SK-N-SH (cell line): Measurements from ENCODE around the gene AHNAK2. TPM values are rescaled to one million over a fixed set of nuclear protein-coding genes. Genes with fewer than 3 reads are reported as not detected.
A peak's percentile ranks its signal among the peaks of the same experiment; 100 is the strongest.

ENCODE experiments used
- CTCF ChIA-PET: fragments of 300-600, 350-600 bp; formaldehyde crosslinking; extraction: SDS; loops from one replicate; lab custom pipeline; 2021; lab: Yijun Ruan, JAX
- POLR2A ChIA-PET: fragments of 350-600 bp; sonication (Branson Sonifier 250); formaldehyde crosslinking; extraction: SDS; loops from one replicate; lab custom pipeline; 2020; ENCODE audit warnings: antibody characterized with exemption, inconsistent platforms; lab: Yijun Ruan, JAX
- DNase-seq: peaks from one replicate; pipeline ENCODE4 v3.0.0; 2012
- H2AFZ ChIP-seq: fragments of 200-600 bp; sonication (generic); 2 replicates; pipeline ENCODE4 v1.8.1; 2016; ENCODE audit warnings: antibody characterized with exemption, mild to moderate bottlenecking, low read depth
- H3F3A ChIP-seq: fragments of 200-600 bp; sonication (generic); replicated peaks from 2 replicates; pipeline ENCODE3; 2016; ENCODE audit warnings: antibody characterized with exemption, mild to moderate bottlenecking; ENCODE audit not compliant: insufficient read depth
- H3K27ac ChIP-seq, 2 experiments: fragments of 200-500 bp in 1 of 2; fragments of 200-600 bp in 1 of 2; sonication (Bioruptor generic) in 1 of 2; sonication (generic), shearing (Covaris generic) in 1 of 2; 2 replicates each; pipeline versions ENCODE4 v1.5.1 to v1.6.1; 2014 to 2016; ENCODE audit warnings: low read depth in 2 of 2, inconsistent platforms in 1 of 2, low read length in 1 of 2, mild to moderate bottlenecking in 1 of 2, mixed read lengths in 1 of 2
- H3K27me3 ChIP-seq: fragments of 200-600 bp; sonication (generic), shearing (Covaris generic); 2 replicates; pipeline ENCODE4 v1.6.1; 2016; ENCODE audit warnings: mixed run types; ENCODE audit not compliant: insufficient read depth
- H3K36me3 ChIP-seq, 2 experiments: fragments of 200-500 bp in 1 of 2; fragments of 200-600 bp in 1 of 2; sonication (Bioruptor generic) in 1 of 2; sonication (generic) in 1 of 2; replicated peaks in 1 of 2; 2 replicates each; pipeline versions ENCODE3 to v1.5.1; 2014 to 2016; ENCODE audit warnings: low read length in 1 of 2, mild to moderate bottlenecking in 1 of 2; ENCODE audit not compliant: insufficient read depth in 2 of 2, control insufficient read depth in 1 of 2
- H3K4me1 ChIP-seq, 2 experiments: fragments of 200-500 bp in 1 of 2; fragments of 200-600 bp in 1 of 2; sonication (Bioruptor generic) in 1 of 2; sonication (generic), shearing (Covaris generic) in 1 of 2; 2 replicates each; pipeline versions ENCODE4 v1.5.1 to v1.6.1; 2014 to 2016; ENCODE audit warnings: low read depth in 1 of 2, low read length in 1 of 2, mixed run types in 1 of 2; ENCODE audit not compliant: insufficient read depth in 2 of 2, control insufficient read depth in 1 of 2
- H3K4me2 ChIP-seq: fragments of 200-600 bp; sonication (generic), shearing (Covaris generic); 2 replicates; pipeline ENCODE4 v1.6.1; 2017; ENCODE audit warnings: mixed run types
- H3K4me3 ChIP-seq, 2 experiments: fragments of 200-500 bp in 1 of 2; fragments of 200-600 bp in 1 of 2; sonication (Bioruptor generic) in 1 of 2; sonication (generic), shearing (Covaris generic) in 1 of 2; 2 replicates each; pipeline versions ENCODE4 v1.5.1 to v1.8.1; 2014 to 2016; ENCODE audit warnings: low read depth in 2 of 2, inconsistent platforms in 1 of 2, low read length in 1 of 2, mild to moderate bottlenecking in 1 of 2, mixed read lengths in 1 of 2, moderate library complexity in 1 of 2
- H3K79me2 ChIP-seq: fragments of 200-600 bp; sonication (generic); 2 replicates; pipeline ENCODE4 v1.8.1; 2017; ENCODE audit warnings: mild to moderate bottlenecking; ENCODE audit not compliant: insufficient read depth
- H3K9ac ChIP-seq: fragments of 200-600 bp; sonication (generic); 2 replicates; pipeline ENCODE4 v1.6.1; 2017; ENCODE audit warnings: mixed run types
- H3K9me2 ChIP-seq: fragments of 200-600 bp; sonication (generic); 2 replicates; pipeline ENCODE4 v1.6.1; 2017; ENCODE audit warnings: mixed run types
- H3K9me3 ChIP-seq: fragments of 200-600 bp; sonication (generic); 2 replicates; pipeline ENCODE4 v1.6.1; 2017; ENCODE audit warnings: mixed run types, mild to moderate bottlenecking, moderate library complexity
- H4K20me1 ChIP-seq: fragments of 200-600 bp; sonication (generic); 2 replicates; pipeline ENCODE4 v1.6.1; 2017; ENCODE audit warnings: mild to moderate bottlenecking, mixed run types; ENCODE audit not compliant: insufficient read depth
- ELF1 ChIP-seq: IDR thresholded peaks from 2 replicates; pipeline ENCODE4 v1.4.0; 2012
- EP300 ChIP-seq, 2 experiments: IDR thresholded peaks; 2 replicates each; pipeline versions ENCODE4 v1.4.0 to v1.6.1; 2012; ENCODE audit warnings: borderline replicate concordance in 1 of 2, low read depth in 1 of 2, low read length in 1 of 2
- FOSL2 ChIP-seq: IDR thresholded peaks from 2 replicates; pipeline ENCODE4 v1.4.0; 2012; ENCODE audit warnings: low read depth, mild to moderate bottlenecking, moderate library complexity, borderline replicate concordance
- FOXJ3 ChIP-seq: sonication (generic); formaldehyde crosslinking; IDR thresholded peaks from 2 replicates; pipeline ENCODE4 v1.5.1; 2020; ENCODE audit warnings: mild to moderate bottlenecking, missing genetic modification reagents
- IRF3 ChIP-seq: fragments of 150-350 bp; IDR thresholded peaks from 2 replicates; pipeline ENCODE4 v1.6.1; 2016; ENCODE audit warnings: mild to moderate bottlenecking, low read depth, low read length
- MXI1 ChIP-seq: IDR thresholded peaks from 2 replicates; pipeline ENCODE4 v1.6.1; 2012; ENCODE audit warnings: mild to moderate bottlenecking, low read depth, low read length, improper control_type of control experiment
- NRF1 ChIP-seq: IDR thresholded peaks from 2 replicates; pipeline ENCODE4 v1.6.1; 2012; ENCODE audit warnings: low read depth, mild to moderate bottlenecking, low read length
- POLR2AphosphoS5 ChIP-seq: IDR thresholded peaks from 2 replicates; pipeline ENCODE4 v1.6.1; 2012; ENCODE audit warnings: low read depth, low read length
- RAD21 ChIP-seq: IDR thresholded peaks from 2 replicates; pipeline ENCODE4 v1.6.1; 2012; ENCODE audit warnings: mild to moderate bottlenecking, low read length
- RCOR1 ChIP-seq: fragments of 150-350 bp; IDR thresholded peaks from 2 replicates; pipeline ENCODE4 v1.6.1; 2017; ENCODE audit warnings: antibody characterized with exemption, low read length
- RFX5 ChIP-seq: IDR thresholded peaks from 2 replicates; pipeline ENCODE4 v1.6.1; 2012; ENCODE audit warnings: mild to moderate bottlenecking, improper control_type of control experiment, low read length
- RXRA ChIP-seq: IDR thresholded peaks from 2 replicates; pipeline ENCODE4 v1.4.0; 2012; ENCODE audit warnings: low read depth, mild to moderate bottlenecking, borderline replicate concordance
- SIN3A ChIP-seq: IDR thresholded peaks from 2 replicates; pipeline ENCODE4 v1.6.1; 2012; ENCODE audit warnings: low read depth, mild to moderate bottlenecking, low read length, moderate library complexity, borderline replicate concordance
- TAF1 ChIP-seq: IDR thresholded peaks from 2 replicates; pipeline ENCODE4 v1.6.1; 2012; ENCODE audit warnings: low read depth, mild to moderate bottlenecking, low read length, moderate library complexity, borderline replicate concordance
- TEAD4 ChIP-seq: IDR thresholded peaks from 2 replicates; pipeline ENCODE4 v1.4.0; 2012; ENCODE audit warnings: mild to moderate bottlenecking, borderline replicate concordance; ENCODE audit not compliant: insufficient read depth
- ZBTB33 ChIP-seq: IDR thresholded peaks from 2 replicates; pipeline ENCODE4 v1.4.0; 2012; ENCODE audit warnings: low read depth, borderline replicate concordance
- WGBS: methylation state at CpG from one replicate; pipeline ENCODE4 v1.1.6; 2017; ENCODE audit warnings: low lambda C conversion rate; 5-methylcytosine and 5-hydroxymethylcytosine counted together
- polyA plus RNA-seq, 3 experiments: library from polyadenylated mRNA; depleted of rRNA; stranded (reverse); fragments of >200 nt; gene quantifications; 2 replicates each; pipeline ENCODE4 v1.2.3, GENCODE V29; 2012

The AHNAK2 gene
- polyA plus RNA-seq, 1 of the 3 experiments (the other 2 are of a cell fraction), result 33.5 TPM

DNA sequence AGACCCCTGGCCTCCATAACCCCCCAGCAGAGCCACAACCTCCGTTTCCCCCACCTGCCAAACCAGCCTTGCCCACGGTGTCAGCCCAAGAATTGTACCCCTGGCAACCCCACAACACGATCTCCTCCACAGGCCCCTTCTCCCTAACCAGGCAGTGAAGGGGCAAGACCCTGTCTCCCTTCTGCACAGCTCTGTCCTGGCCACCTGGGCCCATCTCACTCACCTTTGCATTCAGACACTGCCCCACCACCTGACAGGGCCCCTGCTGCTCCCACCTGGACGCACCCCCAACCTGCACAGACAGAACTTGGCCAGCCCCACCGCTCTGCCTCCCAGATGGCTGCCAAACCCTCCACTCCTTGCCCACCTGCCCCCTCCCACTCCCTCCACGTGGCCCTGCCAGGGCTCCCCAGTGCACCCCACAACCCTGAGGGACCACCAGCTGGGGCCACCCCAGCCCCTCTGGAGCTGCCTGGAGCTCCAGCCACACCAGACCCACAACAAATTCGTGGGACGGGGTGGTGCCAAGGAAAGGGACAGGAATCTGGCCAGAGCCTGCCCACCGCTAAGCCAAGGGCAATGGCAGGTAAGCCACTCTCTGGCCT, 11.8 kb downstream of the AHNAK2 start:
- POLR2A ChIA-PET, result no interaction called here
- no peak overlapping the region for H3K4me3 ChIP-seq
- WGBS, result 87% methylated on average over 9 of the region's 9 CpGs
- H3K9ac ChIP-seq, result no peak overlapping the region
- no peak overlapping the region for H2AFZ ChIP-seq
- no peaks in the 10 kb centered on the region for H3K27me3 ChIP-seq
- no peaks in the 10 kb centered on the region for H3K9me3 ChIP-seq
- H3K9me2 ChIP-seq, result no peaks in the 10 kb centered on the region
- 0 out of 2 replicates have a peak, but pooled peaks cover 5% of the 10 kb centered on the region for H4K20me1 ChIP-seq
- no peak for TF ChIP-seq RFX5
- TF ChIP-seq, all 33 proteins: peak for 0
- Histone ChIP-seq H3K4me2 (no peak overlapping the region), H3K36me3 (peaks cover 0 to 13% of the 10 kb centered on the region in 2 experiments), H3F3A (peaks cover 5% of the 10 kb centered on the region), H3K27ac (no peak overlapping the region), H3K4me1 (peaks cover 17 to 20% of the 10 kb centered on the region in 2 experiments; a peak in 2 of 4 replicates), H3K79me2 (peaks cover 89% of the 10 kb centered on the region; the same call in 1 of the 2 replicates)
- no peak for DNase-seq
- CTCF ChIA-PET, result interaction anchor here (0.8 to 11.2 kb wide), 5 partner anchors 10 to 78 kb away, joined by 3 to 284 read pairs (median 5); no protein-coding TSS in a partner anchor

- peaks cover 5% of the 10 kb centered on the region for H3F3A ChIP-seq
- no peak for DNase-seq
- H3K4me2 ChIP-seq, result no peak overlapping the region
- no peak overlapping the region for H3K27ac ChIP-seq
- TF ChIP-seq TEAD4, result no peak
- no peak for TF ChIP-seq RXRA
- TF ChIP-seq RAD21, result no peak
- TF ChIP-seq SIN3A, result no peak
- no peak for TF ChIP-seq ZBTB33
- no peak overlapping the region for H3K9ac ChIP-seq
- H4K20me1 ChIP-seq, result 0 out of 2 replicates have a peak, but pooled peaks cover 5% of the 10 kb centered on the region
- no peaks in the 10 kb centered on the region for H3K9me2 ChIP-seq
- H3K9me3 ChIP-seq, result no peaks in the 10 kb centered on the region
- H3K4me1 ChIP-seq, result peaks cover 13 to 17% of the 10 kb centered on the region in 2 experiments; a peak in 2 of 4 replicates
- H3K79me2 ChIP-seq, result peaks cover 87% of the 10 kb centered on the region
- no peak overlapping the region for H3K4me3 ChIP-seq
- ChIA-PET CTCF (interaction anchor here (0.8 to 4.8 kb wide), 3 partner anchors 10 to 80 kb away, joined by 3 to 26 read pairs (median 15); no protein-coding TSS in a partner anchor), POLR2A (no interaction called here)
- 80% methylated on average over 9 of the region's 13 CpGs for WGBS
- H3K27me3 ChIP-seq, result no peaks in the 10 kb centered on the region
- H3K36me3 ChIP-seq, result peaks cover 0 to 15% of the 10 kb centered on the region in 2 experiments
- no peak overlapping the region for H2AFZ ChIP-seq
Measured at GRCh38 chr14:104965561-104966231, 12.5 kb downstream of the AHNAK2 start.

- no peaks in the 10 kb centered on the region for H3K27me3 ChIP-seq
- H3K9ac ChIP-seq, result no peak overlapping the region
- peak; percentile 11 for DNase-seq
- no peak overlapping the region for H2AFZ ChIP-seq
- no peak overlapping the region for H3K4me3 ChIP-seq
- H4K20me1 ChIP-seq, result 0 out of 2 replicates have a peak, but pooled peaks cover 10% of the 10 kb centered on the region
- CTCF ChIA-PET, result interaction anchor here (2.1 to 4.8 kb wide), 3 partner anchors 11 to 81 kb away, joined by 7 to 26 read pairs (median 17); no protein-coding TSS in a partner anchor
- no peaks in the 10 kb centered on the region for H3K9me3 ChIP-seq
- no peak overlapping the region for H3K27ac ChIP-seq
- H3K4me1 ChIP-seq, result peaks cover 9 to 17% of the 10 kb centered on the region in 2 experiments; a peak in 2 of 4 replicates
- POLR2A ChIA-PET, result no interaction called here
- peaks cover 0 to 19% of the 10 kb centered on the region in 2 experiments for H3K36me3 ChIP-seq
- H3K9me2 ChIP-seq, result no peaks in the 10 kb centered on the region
- H3F3A ChIP-seq, result no peaks in the 10 kb centered on the region
- peaks cover 86% of the 10 kb centered on the region for H3K79me2 ChIP-seq
- WGBS, result 88% methylated on average over 7 of the region's 7 CpGs
- no peak overlapping the region for H3K4me2 ChIP-seq
- TF ChIP-seq TEAD4 (no peak), FOXJ3 (no peak), RCOR1 (no peak), EP300 (IDR thresholded peaks at IDR 0.05; ENCODE audit: borderline replicate concordance in 1 of 2, low read depth in 1 of 2, low read length in 1 of 2) (no peak), ELF1 (no peak), MXI1 (no peak), TAF1 (no peak), FOSL2 (no peak), IRF3 (no peak), NRF1 (no peak), POLR2AphosphoS5 (no peak)
Measured at GRCh38 chr14:104964546-104964945, 13.6 kb downstream of the AHNAK2 start.
